Neural progenitor cell (in vitro differentiated cells): ENCODE measurements around the gene ASB3.

Source experiments
- CTCF ChIP-seq: fragments of 200-600 bp; sonication (generic); IDR thresholded peaks from 2 replicates; pipeline ENCODE4 v1.5.1; 2017; ENCODE audit warnings: antibody characterized with exemption, mild to moderate bottlenecking
- EZH2phosphoT487 ChIP-seq: fragments of 200-600 bp; sonication (generic); IDR thresholded peaks from 2 replicates; pipeline ENCODE4 v1.6.1; 2017; ENCODE audit warnings: antibody characterized with exemption

DNA sequence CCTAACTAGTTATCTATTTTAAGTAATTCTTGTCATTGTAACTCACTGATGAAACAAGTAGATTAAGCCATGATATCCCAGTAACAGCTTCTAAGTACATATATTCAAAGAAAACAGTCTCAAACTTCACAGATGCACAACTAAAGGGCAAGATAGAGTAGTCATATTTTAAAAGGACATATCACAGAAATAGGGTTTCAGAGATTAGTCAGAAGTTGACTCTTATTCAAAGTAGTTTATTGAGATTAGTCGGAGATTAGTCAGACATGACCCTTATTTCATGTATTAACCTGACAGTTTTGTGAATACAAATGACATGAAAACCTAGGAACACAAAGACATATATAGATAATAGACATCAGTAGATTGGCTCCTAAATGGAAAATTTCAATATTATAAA, 35.0 kb downstream of the ASB3 start:
- TF ChIP-seq CTCF (no peak), EZH2phosphoT487 (no peak)
